HepG2 (cell line): ENCODE data around the gene FMO1. TPM values are rescaled to one million over a fixed set of nuclear protein-coding genes. Genes with fewer than 3 reads are reported as not detected.

Experiments
- ATAC-seq: fragments of 200-7000 bp; cut with Tn5 transposase; 3 replicates; pipeline ENCODE4 v1.9.1; 2020; ENCODE audit warnings: mild to moderate bottlenecking, moderate library complexity
- BruUV-seq: library from RNA; stranded (reverse); fragments of 400-500 nt; replicated peaks from 2 replicates; lab custom pipeline; 2021; lab: Mats Ljungman, UMichigan
- CTCF ChIA-PET: fragments of 300-600 bp; formaldehyde crosslinking; extraction: SDS; loops from one replicate; lab custom pipeline; 2021; ENCODE audit warnings: low total read pairs, inconsistent platforms, low intra/inter-chr PET ratio; lab: Yijun Ruan, JAX
- POLR2A ChIA-PET: fragments of 350-600 bp; sonication (Branson Sonifier 250); formaldehyde crosslinking; loops from one replicate; lab custom pipeline; 2020; ENCODE audit warnings: antibody characterized with exemption, inconsistent platforms; lab: Yijun Ruan, JAX
- DNase-seq: peaks from one replicate; pipeline ENCODE4 v3.0.0-alpha.2; 2015; ENCODE audit warnings: low spot score
- FAIRE-seq: peaks from 3 replicates; lab custom pipeline; 2011; peaks lifted over from hg19 to GRCh38; lab: Jason Lieb, UNC
- H2AFZ ChIP-seq: one replicate; pipeline ENCODE4 v1.6.1; 2011; ENCODE audit warnings: low read length, inconsistent platforms
- H3K27ac ChIP-seq: fragments of 300-600 bp; 3 replicates; pipeline ENCODE4 v1.8.0; 2011; ENCODE audit warnings: mixed run types, mild to moderate bottlenecking, mixed read lengths, low read length, inconsistent platforms; ENCODE audit not compliant: insufficient read depth; ENCODE audit errors: extremely low read length
- H3K27me3 ChIP-seq, 2 experiments: fragments of 200-600 bp in 1 of 2; 2 replicates in 1 of 2; 3 replicates in 1 of 2; pipeline versions ENCODE4 v1.6.0 to v1.8.0; 2011; ENCODE audit warnings: low read length in 2 of 2, mild to moderate bottlenecking in 2 of 2, moderate library complexity in 2 of 2, inconsistent platforms in 1 of 2; ENCODE audit not compliant: insufficient read depth in 2 of 2, control insufficient read depth in 1 of 2
- H3K36me3 ChIP-seq, 2 experiments: fragments of 200-600 bp in 1 of 2; replicated peaks in 1 of 2; 2 replicates in 1 of 2; 3 replicates in 1 of 2; pipeline versions ENCODE4 v1.5.1 to v1.8.0; 2011; ENCODE audit warnings: low read length in 2 of 2, inconsistent platforms in 1 of 2; ENCODE audit not compliant: insufficient read depth in 2 of 2, control insufficient read depth in 1 of 2
- H3K4me1 ChIP-seq: 2 replicates; pipeline ENCODE4 v1.5.1; 2012; ENCODE audit warnings: low read length, inconsistent platforms; ENCODE audit not compliant: insufficient read depth
- H3K4me2 ChIP-seq: 2 replicates; pipeline ENCODE4 v1.6.0; 2011; ENCODE audit warnings: low read depth, low read length, inconsistent platforms
- H3K4me3 ChIP-seq, 3 experiments: fragments of 200-600 bp in 1 of 3; sonication (generic), shearing (Covaris generic) in 1 of 3; replicated peaks in 1 of 3; 2 replicates each; pipeline ENCODE4 v1.5.1; 2011 to 2016; ENCODE audit warnings: low read length in 3 of 3, inconsistent platforms in 2 of 3, low read depth in 2 of 3, mild to moderate bottlenecking in 2 of 3, control low read depth in 1 of 3, mixed read lengths in 1 of 3; ENCODE audit not compliant: insufficient read depth in 1 of 3
- H3K79me2 ChIP-seq: one replicate; pipeline ENCODE4 v1.6.1; 2011; ENCODE audit warnings: low read length, inconsistent platforms; ENCODE audit not compliant: insufficient read depth
- H3K9ac ChIP-seq: 2 replicates; pipeline ENCODE4 v1.6.0; 2011; ENCODE audit warnings: mild to moderate bottlenecking, low read depth, low read length, inconsistent platforms; ENCODE audit not compliant: insufficient read depth
- H3K9me3 ChIP-seq: 2 replicates; pipeline ENCODE4 v1.5.1; 2012; ENCODE audit warnings: mild to moderate bottlenecking, low read length
- H4K20me1 ChIP-seq: 2 replicates; pipeline ENCODE4 v1.6.0; 2011; ENCODE audit warnings: inconsistent platforms, mild to moderate bottlenecking, low read length, moderate library complexity; ENCODE audit not compliant: insufficient read depth
- HMGXB4 ChIP-seq, 2 experiments: sonication (generic) in 1 of 2; formaldehyde crosslinking in 1 of 2; IDR thresholded peaks; 2 replicates each; pipeline versions ENCODE4 v1.4.0 to v1.6.1; 2018 to 2020; ENCODE audit warnings: missing genetic modification reagents in 2 of 2, borderline replicate concordance in 1 of 2, low read depth in 1 of 2, mild to moderate bottlenecking in 1 of 2, missing biosample characterization in 1 of 2
- HNRNPUL1 ChIP-seq: fragments of 200-400 bp; formaldehyde crosslinking; IDR thresholded peaks from 2 replicates; pipeline ENCODE4 v1.6.1; 2017; ENCODE audit warnings: low read depth, mild to moderate bottlenecking, low read length, moderate library complexity
- PBX2 ChIP-seq: IDR thresholded peaks from 2 replicates; pipeline ENCODE4 v1.6.1; 2016; ENCODE audit warnings: control low read depth
- POLR2G ChIP-seq: fragments of 200-400 bp; formaldehyde crosslinking; IDR thresholded peaks from 2 replicates; pipeline ENCODE4 v1.6.1; 2018; ENCODE audit warnings: mild to moderate bottlenecking, low read depth, low read length, moderate library complexity
- SKIL ChIP-seq: sonication (generic); formaldehyde crosslinking; IDR thresholded peaks from 2 replicates; pipeline ENCODE4 v1.8.0; 2022; ENCODE audit warnings: missing genetic modification reagents, mild to moderate bottlenecking, moderate library complexity, borderline replicate concordance
- ZNF776 ChIP-seq: sonication (generic); formaldehyde crosslinking; IDR thresholded peaks from 2 replicates; pipeline ENCODE4 v1.4.0; 2020; ENCODE audit warnings: mild to moderate bottlenecking, missing genetic modification reagents
- WGBS: methylation state at CpG from one replicate; pipeline ENCODE4 v1.1.6; 2017; ENCODE audit warnings: low lambda C conversion rate; 5-methylcytosine and 5-hydroxymethylcytosine counted together
- in situ Hi-C: cut with HindIII; loops from 2 replicates; pipeline ENCODE4 v1.10.0; 2017; ENCODE audit warnings: low pct_unique_long_range_greater_than_20kb; ENCODE audit not compliant: extremely low pct_ligation_motif_present
- intact Hi-C: fragments of 100-400 bp; cut with micrococcal nuclease; formaldehyde crosslinking; loops from one replicate; pipeline ENCODE4 v1.10.0; 2022; ENCODE audit not compliant: unreplicated experiment
- polyA plus RNA-seq, 8 experiments: library from polyadenylated mRNA; depleted of rRNA in 3 of 8; stranded (reverse) in 7 of 8; unstranded in 1 of 8; fragments of >200 nt; fragmentation: Illumina TruSeq in 4 of 8; extraction: Trizol in 4 of 8; gene quantifications; 2 replicates each; pipeline versions ENCODE4 v1.2.1 to v1.2.3, GENCODE V29; 2011 to 2016; ENCODE audit warnings: low read depth in 4 of 8, missing spikeins in 1 of 8, mixed read lengths in 1 of 8; ENCODE audit not compliant: insufficient read depth in 1 of 8
- total RNA-seq, 5 experiments: library from RNA; depleted of rRNA; stranded (reverse); fragments of >200 nt; fragmentation: Illumina TruSeq; extraction: Trizol; gene quantifications; 2 replicates each; pipeline ENCODE4 v1.2.3, GENCODE V29; 2016; ENCODE audit warnings: low read depth in 1 of 5

The FMO1 gene
- total and polyA plus RNA-seq, 2 of the 13 experiments (the other 11 are each of a cell fraction or from before 2014, with no cell fraction given): not detected

- 49% methylated on average over 11 of the region's 11 CpGs for WGBS
- BruUV-seq: no TSS peak
- Histone ChIP-seq H3K27ac (no peak overlapping the region), H3K4me3 (no peak overlapping the region), H3K4me2 (no peak overlapping the region), H3K9ac (no peak overlapping the region), H3K9me3 (no peaks in the 10 kb centered on the region), H4K20me1 (no peaks in the 10 kb centered on the region), H3K79me2 (no peaks in the 10 kb centered on the region), H2AFZ (no peak overlapping the region), H3K27me3 (no peaks in the 10 kb centered on the region), H3K4me1 (no peaks in the 10 kb centered on the region), H3K36me3 (no peaks in the 10 kb centered on the region)
- in situ Hi-C loops (no loop called here), intact Hi-C loops (no loop called here)
- CTCF ChIA-PET: no interaction called here
- ATAC-seq (no peak), DNase-seq (no peak), FAIRE-seq (no peak)
- POLR2A ChIA-PET: no interaction called here
- no peak for TF ChIP-seq SKIL (CRISPR knock-in tag)
- no peak for TF ChIP-seq HNRNPUL1
- no peak for TF ChIP-seq POLR2G
- no peak for TF ChIP-seq PBX2 (CRISPR knock-in tag)
- no peak for TF ChIP-seq HMGXB4 (CRISPR knock-in tag; IDR thresholded peaks at IDR 0.05; ENCODE audit: borderline replicate concordance in 1 of 2, low read depth in 1 of 2)
- TF ChIP-seq ZNF776 (CRISPR knock-in tag): no peak
Measured at GRCh38 chr1:171220581-171221054, 27.7 kb upstream of the FMO1 start.
